C1 segment of cervical spinal cord (tissue), 14 donors: Measurements from ENCODE around the gene HDAC7.

ENCODE experiments used
- DNase-seq, 14 donors: peaks; one replicate each; lab custom pipeline; 2025; lab: John Stamatoyannopoulos, UW

The HDAC7 gene

DNA sequence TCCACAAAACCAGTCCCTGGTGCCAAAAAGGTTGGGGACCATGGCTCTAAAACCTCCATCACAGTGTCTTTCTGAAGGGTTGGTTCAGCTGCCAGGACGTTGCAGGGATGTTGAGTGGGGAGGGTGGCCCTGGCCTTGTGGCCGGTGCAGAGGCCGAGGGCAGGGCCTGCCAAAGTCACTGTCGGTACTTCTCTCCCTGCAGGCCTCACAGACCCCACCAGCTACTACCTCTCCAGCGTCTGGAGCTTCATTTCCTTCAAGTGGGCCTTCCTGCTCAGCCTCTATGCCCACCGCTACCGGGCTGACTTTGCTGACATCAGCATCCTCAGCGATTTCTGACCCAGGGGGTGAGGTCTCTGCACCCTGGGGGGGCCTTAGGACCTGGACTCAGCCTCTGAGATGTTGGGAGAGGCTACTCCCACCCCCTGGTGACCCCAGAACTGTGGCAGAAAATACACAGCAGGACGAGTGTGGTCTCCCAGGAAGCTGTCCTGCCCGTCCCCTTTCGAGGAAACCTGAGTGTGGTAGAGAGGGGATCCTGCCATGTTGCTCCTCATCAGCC is 39.7 kb downstream of the HDAC7 start:
- no peak for DNase-seq

DNA sequence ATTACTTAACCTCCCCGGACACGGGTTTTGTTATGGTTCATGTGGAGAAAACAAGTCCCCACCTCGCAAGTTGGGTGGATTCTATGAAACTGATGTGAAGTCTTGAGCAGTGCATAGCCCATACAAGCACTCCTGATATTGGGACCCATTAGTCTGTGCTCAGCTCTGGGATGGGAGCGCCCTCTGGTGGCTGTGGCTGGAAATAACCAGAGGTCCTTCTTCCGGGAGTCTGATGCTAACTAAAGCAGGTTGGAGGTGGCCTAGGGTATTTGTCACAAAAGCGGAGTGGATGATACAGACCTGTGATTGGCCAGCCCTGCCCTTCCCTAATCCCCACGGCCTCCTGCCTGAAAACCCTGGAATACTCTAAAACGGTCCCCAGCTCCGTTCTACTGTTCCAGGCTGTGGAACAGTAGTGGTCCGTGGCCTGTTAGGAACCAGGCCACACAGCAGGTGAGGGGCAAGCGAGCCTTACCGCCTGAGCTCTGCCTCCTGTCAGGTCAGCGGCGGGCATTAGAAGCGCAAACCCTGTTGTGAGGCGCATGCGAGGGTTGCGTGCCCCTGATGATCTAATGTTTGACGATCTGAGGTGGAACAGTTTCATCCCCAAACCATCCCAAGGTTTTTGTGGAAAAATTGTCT is 40.3 kb downstream of the HDAC7 start:
- peak in 13 of 14 donors; percentile 44 to 90 (median 84) for DNase-seq

GRCh38 chr12:47778881-47779280 is 40.8 kb downstream of the HDAC7 start:
- DNase-seq = peak in 2 of 14 donors; percentile 62 to 69

- peak in 13 of 14 donors; percentile 47 to 96 (median 86) for DNase-seq
These were observed 41.8 kb downstream of the HDAC7 start for GRCh38 chr12:47777741-47778558.

DNA sequence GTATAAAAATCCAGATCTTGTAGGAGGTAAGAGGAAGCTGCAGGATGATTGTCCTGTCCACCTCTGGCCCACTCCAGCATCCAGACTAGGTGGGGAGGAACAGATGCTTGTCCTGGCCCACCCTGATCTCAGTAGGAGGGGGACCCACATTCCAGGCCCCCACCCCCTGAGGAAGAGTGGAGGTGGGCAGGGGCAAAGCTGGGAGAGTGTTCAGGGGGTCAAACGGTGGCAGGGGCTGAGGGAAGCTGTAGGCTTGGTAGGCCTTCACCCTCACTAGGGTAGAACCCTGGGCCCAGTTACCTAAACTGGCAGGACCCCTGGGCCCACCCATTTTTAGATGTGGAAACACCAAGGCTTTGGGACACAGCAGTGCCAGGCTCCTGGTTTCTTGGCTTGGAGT is 42.6 kb downstream of the HDAC7 start:
- DNase-seq = no peak

- DNase-seq = peak in 1 of 14 donors; percentile 22
These were observed 43.1 kb downstream of the HDAC7 start for GRCh38 chr12:47776471-47777143.

DNA sequence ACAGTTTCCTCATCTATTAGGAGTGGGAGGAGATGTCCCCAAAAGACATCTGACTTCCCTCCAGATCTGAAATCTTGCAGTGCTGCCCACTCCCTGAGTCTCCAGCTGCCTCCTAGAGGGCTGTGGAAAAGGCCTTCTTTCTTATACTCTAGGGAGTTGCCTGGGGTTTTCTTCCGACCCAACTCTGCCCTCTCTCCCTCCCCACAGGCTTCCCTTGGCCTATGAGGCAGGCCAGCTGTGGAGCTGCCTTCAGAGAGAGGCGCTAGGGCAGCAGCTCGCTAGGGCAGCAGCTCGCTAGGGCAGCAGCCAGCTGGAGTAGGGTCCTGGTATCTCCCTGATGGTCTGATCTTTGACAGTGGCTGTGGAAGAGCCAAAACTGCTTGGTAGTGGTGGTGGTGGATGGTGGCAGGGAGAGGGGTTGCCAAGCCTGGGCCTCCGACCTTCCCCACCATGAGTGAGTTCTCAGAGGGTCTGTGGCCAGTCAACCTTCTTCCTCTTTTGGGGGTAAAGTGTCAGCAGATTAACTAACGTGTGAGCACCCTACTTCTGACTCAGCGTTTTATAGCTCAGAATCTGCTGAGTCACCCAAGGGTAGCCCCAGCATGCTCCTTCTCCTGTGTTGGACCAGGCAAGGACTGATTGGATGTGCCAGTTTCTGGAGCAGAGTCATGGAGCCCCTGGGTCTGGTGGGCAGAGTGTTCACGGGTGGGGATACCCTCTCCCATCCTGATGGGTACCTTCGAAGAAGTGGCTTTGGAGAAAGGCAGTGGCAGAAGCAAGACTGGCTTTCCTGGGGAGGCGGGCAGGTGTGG is 44.4 kb downstream of the HDAC7 start:
- peak in 9 of 14 donors; percentile 36 to 73 (median 57) for DNase-seq

GRCh38 chr12:47774663-47775062 is 45.0 kb downstream of the HDAC7 start:
- peak in 1 of 14 donors; percentile 59 for DNase-seq

GRCh38 chr12:47773858-47774580 is 45.7 kb downstream of the HDAC7 start:
- DNase-seq = peak in 1 of 14 donors; percentile 65

- DNase-seq = peak in 12 of 14 donors; percentile 30 to 88 (median 64)
These were observed 46.4 kb downstream of the HDAC7 start, which contains the start of gene SLC48A1 for GRCh38 chr12:47773062-47773857. Gene SLC48A1, plus strand, starts transcription at chr12:47773238. Its CDS starts 67 bp downstream, at chr12:47773305.

DNA sequence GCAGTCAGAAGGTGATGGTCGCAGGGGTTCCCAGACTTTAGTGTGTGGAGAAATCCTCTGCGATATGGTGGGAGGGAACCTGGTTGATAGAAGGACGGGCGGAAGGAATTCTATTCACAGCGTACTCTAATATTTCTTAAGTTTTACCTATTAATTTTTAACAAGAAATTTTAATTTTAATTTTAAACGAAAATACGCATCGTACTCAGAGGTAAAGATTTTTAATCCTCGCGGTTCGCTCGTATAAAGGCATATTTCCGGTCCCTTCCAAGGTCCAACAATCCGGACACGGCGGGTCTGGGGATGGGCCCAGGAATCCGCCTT is 47.0 kb downstream of the HDAC7 start:
- no peak for DNase-seq

DNA sequence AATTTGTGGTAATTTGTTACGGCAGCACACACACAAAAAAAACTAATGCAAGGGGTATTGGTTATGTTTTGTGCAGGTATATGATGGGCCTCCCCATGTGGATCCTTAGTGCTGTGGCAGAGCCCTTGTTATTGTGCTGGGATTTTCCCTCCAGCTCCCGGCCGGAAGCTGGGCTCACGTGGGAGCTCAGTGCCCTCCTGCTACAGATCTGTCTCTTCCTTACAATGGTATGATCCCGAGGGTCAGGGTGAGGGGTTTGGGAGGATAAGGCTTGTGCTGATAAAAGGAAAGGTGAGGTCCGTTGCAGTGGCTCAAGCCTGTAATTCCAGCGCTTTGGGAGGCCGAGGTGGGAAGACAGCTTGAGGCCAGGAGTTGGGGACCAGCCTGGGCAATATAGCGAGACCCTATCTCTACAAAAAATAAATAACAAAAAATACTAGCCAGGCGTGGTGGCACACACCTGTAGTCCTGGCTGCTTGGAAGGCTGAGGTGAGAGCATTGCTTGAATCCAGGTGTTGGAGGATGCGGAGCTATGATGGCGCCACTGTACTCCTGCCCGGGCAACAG is 47.5 kb downstream of the HDAC7 start:
- DNase-seq = peak in 5 of 14 donors; percentile 19 to 66 (median 39)

DNA sequence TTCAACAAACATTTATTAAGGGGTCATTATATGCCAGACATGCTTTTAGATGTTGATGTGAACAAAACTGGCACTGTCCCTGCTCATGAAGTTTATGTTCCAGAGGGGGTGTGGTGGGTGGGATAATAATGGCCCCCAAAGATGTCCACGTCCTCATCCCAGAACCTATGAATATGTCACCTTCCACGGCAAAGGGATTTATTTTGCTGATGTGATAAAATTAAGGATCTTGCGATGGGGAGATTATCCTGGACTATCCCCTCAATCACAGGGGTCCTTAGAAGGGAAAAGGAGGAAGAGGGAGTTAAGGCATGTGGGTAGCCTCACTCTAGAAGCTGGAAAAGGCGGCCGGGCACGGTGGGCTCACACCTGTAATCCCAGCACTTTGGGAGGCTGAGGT is 48.4 kb downstream of the HDAC7 start:
- no peak for DNase-seq

GRCh38 chr12:47770086-47770726 is 49.5 kb downstream of the HDAC7 start:
- DNase-seq = no peak

DNA sequence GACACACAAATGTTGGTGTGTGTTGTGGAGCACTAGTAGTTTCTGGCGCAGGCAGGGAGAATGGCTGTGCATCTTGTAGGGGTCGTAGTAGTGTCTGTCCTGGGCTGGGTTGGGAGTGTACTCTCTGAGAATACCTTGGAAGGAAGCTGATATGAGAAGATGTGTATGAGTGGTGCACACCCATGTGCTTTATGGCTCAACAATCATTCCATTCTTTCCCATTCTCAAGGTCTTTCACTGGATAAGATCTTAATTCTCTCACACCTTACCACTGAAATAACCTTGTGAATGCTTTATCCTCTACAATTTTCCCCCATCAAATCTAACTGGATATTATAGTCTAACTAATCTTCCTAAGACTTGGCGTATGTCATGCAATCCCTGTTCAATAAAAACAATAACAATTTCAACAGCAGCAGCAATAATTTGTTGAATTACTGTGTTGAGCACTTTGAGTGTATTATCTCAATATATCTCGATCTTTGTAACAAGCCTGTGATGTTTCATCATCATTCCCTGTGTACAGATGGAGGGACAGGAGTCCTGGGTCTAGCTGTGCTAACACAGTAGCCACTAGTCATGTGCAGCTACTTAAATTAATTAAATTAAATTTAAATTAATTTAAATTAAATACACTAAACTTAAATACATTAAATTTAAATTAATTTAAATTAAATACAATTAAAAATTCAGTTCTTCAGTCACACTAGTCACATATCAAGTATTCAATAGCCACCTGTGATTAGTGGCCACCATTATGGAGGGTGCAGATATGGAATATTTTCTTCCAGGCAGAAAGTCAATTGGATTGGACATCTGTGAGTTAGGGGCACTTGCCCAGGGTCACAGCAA is 50.2 kb downstream of the HDAC7 start:
- no peak for DNase-seq

DNA sequence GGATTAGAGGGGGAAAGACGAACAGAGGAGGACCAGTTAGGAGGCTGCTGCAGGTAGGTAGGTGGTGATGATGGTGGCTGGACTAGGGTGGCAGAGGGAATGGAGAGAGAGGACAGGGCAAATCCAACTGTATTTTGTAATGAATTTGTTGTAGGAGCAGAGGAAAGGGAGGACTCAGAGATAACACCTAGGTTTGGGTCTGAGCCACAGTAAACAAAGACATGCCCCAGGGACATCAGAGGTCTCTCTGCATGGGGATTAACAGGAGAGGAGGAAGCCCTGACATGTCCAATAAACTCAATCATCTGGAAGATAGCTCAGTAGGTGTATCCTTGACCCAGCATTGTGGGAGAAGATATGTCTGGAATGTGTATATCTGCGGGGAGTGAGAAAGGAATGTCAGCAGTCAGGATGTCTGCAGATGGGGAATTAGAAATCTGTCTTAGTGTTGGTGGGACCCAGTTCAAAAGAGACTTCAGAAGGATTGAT is 51.3 kb downstream of the HDAC7 start:
- DNase-seq = no peak

- peak in 2 of 14 donors; percentile 20 to 37 for DNase-seq
These were observed 52.4 kb downstream of the HDAC7 start for GRCh38 chr12:47767216-47767724.
